Left lobe of liver (tissue), 2 donors: ENCODE results near the gene NCOA4. TPM values are rescaled to one million over a fixed set of nuclear protein-coding genes. Genes with fewer than 3 reads are reported as not detected.
"Not testable (repeated sequence)": the region's sequence is repeated elsewhere in the genome, so short reads cannot be mapped to it uniquely, and the experiment has no call there.

Source experiments
- ATAC-seq: fragments of 200-7000 bp; cut with Tn5 transposase; one replicate; pipeline ENCODE4 v1.9.1; 2020; ENCODE audit warnings: mild to moderate bottlenecking, moderate library complexity
- DNase-seq: peaks from one replicate; pipeline ENCODE4 v3.0.0-alpha.2; 2020; ENCODE audit warnings: low spot score
- total RNA-seq: library from RNA; stranded (reverse); gene quantifications from one replicate; pipeline ENCODE4 v1.2.1, GENCODE V29; 2021
- donor health status: DM: no; HTN: no; CAD: no; lungs with moderate emphysema.
- donor health status: DM: no; HTN: yes; CAD: no.

Gene NCOA4
- 192 TPM for total RNA-seq

DNA sequence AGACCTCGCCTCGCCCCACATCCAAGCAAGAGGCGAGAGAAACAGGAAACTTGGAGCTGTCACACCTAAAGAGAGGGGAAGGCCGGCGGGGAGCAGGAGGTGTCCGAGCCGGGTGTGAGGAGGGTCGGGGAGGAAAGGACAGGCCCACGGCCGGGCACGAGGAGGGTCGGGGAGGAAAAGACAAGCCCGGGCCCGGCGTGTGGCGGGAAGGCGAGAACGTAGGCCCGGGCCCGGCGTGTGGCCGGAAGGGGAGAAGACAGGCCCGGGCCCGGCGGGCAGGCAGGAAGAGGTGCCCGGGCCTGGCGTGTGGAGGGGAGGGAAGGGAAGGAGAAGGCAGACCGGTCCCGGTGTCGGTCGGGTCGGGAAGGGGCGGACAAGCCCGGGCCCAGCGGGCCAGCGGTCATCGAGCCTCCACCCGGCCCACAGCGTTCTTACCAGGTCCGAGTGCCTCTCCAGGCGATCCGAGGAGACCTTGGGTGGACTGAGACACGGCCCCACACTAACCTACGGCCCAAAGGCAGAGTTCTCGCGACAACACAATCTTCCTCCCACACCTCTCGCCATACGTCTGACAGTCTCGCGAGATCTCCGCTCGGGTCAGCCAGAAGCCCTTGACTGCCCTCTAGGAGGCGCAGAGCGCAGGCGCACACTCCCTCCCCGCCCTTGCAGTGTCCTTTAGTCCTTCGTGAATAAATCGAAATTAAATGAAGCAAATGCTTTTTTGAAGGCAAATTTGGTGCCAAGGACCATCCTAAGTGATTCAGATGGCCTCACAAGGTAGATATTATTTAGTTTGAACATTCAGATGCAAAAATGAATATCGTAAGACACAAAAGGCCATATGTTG lies at the start of gene NCOA4:
NCOA4 (minus strand) TSS at position 533 of the 847 bp plus-strand sequence. CDS start 13,943 bp downstream, outside the sequence.
- ATAC-seq, result peak; percentile 80
- DNase-seq, result peak; percentile 98

DNA sequence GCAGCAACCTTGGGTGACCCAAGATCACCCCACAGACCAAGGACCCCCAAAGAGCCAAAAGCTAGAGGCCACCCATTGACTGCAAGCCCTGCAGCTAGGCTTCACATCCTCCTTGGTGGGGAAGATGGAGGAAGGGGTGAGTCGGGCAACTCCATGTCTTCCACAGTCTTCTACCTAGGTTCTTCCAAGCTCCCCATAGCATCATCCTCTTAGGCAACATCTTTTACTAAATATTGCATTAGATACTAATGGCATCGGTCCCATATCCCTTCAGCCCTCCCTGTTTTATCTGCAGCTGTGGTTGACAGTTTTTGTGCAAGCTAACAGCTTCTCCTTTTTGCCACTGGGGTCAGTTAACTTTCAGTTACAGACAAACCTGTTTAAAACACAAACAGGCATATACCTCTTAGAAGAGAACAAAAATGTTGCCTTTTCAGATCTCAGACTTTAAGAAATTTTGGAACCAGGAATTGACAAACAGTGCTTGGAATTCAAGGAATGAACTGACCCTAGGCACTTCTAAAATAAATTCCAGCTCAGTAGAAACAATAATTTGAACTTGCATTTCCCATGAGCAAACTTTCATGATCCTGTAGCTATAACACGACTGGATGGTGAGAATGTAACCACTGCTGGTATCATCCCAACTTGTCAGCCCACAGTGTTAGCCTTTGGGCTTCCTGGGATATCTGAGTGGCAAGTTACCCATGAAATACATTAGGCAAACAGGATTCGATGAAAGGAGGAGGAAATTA lies 49.6 kb upstream of the NCOA4 start:
- no peak for ATAC-seq

GRCh38 chr10:46077731-46078413 lies 47.4 kb upstream of the NCOA4 start:
- DNase-seq (no peak), ATAC-seq (no peak)

More for the DNA sequence above, 49.6 kb upstream of the NCOA4 start:
- DNase-seq, result no peak

DNA sequence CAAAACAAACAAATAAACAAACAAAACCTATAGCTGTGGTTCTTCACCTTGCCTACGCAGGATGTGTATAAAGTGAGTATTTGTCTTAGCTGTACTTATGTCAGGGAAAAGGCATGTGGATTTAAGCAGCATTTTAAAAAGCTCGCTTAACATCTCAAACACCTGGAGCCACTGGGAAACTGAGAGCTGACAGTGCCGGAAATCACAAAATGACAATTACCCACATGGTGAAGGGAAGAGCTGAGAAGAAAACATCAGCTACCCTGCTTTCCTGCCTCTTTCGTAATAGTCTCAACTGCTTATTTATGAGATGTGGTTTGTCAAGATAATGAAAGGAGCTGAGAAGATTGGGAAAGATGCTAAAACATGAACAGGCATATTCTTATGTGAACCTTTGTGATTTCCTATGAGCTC lies 46.7 kb upstream of the NCOA4 start:
- ATAC-seq (no peak), DNase-seq (no peak)

DNA sequence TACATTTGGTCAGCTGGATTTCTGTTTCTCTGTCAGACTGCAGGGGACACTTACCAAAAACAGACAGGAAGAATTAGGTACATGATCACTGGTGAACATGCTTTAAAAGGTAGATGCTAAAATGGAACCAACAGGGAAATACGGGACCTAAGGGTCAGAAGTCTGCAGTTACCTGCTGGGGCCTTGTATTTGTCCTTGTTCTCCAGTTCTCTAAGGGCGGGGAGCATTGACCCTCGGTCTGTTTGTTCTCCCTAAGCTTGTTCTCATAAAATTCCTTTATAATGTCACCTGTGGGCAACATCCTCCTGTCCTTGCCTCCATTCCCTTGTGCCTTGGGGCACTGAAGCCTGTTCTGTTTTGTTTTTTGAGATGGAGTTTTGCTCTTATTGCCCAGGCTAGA lies 45.4 kb upstream of the NCOA4 start:
- ATAC-seq (no peak), DNase-seq (no peak)

DNA sequence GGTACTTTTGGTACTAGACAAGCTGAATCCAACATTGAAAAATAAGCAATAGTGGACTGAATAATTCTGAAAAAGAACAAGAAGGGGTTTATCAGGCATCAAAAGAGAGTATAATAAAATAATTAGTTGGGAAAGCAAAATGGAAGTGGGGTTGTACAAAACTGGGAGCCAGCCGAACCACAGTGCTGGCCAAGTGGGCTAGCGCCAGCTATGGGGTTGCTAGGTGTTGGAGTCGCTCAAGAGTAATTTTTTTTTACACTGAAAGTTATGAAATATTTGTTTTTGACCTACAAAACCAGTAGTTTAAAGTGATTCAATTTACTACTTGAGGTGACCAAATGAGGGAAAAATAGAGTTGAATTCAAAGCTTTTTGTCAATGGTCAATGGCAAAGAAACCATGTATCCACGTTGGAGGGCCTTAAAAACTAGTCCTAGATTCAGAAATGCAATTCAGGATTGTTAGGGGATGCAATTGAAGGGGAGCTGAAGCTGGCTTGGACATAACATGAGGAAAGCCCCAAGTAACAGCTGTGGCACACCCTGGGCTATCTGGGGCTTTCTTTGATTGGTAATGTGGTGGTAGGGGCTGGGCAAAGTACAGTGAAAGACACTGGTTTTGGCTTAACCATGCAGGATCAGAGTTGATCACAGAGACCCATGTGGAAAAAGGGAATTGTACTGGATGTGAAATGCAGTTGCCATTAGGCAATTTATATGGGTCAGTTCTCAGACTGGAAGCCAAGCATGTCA lies 43.9 kb upstream of the NCOA4 start:
- no peak for ATAC-seq

GRCh38 chr10:46073564-46073963 lies 43.1 kb upstream of the NCOA4 start:
- ATAC-seq (no peak), DNase-seq (no peak)

More for the DNA sequence above, 43.9 kb upstream of the NCOA4 start:
- DNase-seq, result no peak

- ATAC-seq (no peak), DNase-seq (no peak)
Observed at GRCh38 chr10:46070749-46071148, 40.3 kb upstream of the NCOA4 start.

DNA sequence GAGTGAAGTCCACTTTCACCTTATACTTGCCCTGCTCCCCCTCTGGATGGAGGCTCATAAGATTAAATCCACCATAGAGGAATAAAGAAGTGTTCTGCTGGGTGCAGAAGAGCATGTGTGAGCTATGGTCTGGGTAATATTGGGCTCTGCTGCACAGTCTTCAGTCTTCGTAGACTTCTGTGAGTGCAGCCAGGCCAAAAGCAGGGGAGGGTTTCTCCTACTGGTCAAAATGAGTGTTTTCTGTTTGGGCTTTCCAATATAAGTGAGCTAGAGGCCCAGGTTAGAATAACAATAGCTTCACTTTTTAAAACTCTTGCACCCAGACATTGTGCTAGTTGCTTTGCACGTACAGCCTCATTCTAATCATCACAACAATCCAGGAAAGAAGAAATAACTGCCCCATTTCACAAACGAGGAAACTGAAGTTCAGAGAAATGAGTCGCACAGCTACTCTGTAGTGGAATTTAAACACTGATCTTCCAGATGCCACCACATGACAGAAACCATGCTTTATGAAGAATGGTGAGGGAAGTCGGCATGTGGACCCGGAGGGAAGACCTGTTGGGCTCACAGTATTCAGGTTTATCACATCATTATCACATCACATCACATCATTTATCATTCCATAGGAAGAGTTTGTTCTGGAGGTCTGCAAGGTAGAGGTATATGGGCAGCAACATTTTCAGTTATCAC lies 39.5 kb upstream of the NCOA4 start:
- no peak for ATAC-seq
- DNase-seq, result no peak

GRCh38 chr10:46068905-46069304 lies 38.5 kb upstream of the NCOA4 start:
- DNase-seq, result no peak
- no peak for ATAC-seq

DNA sequence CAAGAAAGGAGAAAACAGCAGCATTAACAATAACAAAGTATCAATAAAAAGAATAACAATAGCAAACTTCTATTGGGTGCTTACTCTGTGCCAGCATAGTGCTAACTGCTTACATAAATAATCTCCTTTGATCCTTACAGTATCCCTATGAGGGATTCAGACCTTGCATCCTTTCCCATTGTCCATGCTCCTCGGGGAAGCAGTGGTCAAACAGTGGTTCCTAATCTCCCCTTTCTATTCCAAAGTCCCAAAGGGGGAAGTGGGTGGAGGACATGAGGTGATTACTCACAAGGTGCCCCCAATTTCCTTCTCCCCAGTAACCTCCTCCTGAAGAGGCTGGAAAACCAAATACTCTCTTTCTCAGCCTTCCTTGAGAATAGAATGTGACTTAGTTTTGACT lies 37.7 kb upstream of the NCOA4 start:
- no peak for ATAC-seq
- DNase-seq, result no peak

DNA sequence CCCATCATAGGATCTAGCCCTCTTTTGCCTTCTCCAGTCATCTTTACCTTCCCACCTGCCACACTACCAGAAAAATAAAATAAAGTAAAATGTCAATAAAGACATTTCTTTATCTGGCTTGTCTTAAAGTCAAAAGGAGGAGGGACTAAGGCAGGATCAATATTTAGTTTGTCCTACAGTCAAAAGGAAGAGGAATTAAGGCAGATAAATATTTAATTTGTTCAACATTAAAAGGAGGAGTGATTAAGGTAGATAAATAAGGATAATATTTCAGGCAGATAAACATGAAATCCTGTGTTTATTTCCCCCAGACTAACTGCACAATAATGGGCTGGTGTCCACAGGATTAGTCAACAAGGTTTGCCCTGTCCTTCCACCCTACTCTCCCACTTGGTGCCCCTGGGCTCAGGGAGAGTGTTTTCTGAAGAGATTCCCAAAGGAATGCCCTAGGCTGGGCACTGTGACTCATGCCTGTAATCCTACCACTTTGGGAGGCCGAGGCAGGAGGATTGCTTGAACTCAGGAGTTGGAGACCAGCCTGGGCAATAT lies 33.9 kb upstream of the NCOA4 start:
- ATAC-seq, result no peak
- DNase-seq, result peak; percentile 21

DNA sequence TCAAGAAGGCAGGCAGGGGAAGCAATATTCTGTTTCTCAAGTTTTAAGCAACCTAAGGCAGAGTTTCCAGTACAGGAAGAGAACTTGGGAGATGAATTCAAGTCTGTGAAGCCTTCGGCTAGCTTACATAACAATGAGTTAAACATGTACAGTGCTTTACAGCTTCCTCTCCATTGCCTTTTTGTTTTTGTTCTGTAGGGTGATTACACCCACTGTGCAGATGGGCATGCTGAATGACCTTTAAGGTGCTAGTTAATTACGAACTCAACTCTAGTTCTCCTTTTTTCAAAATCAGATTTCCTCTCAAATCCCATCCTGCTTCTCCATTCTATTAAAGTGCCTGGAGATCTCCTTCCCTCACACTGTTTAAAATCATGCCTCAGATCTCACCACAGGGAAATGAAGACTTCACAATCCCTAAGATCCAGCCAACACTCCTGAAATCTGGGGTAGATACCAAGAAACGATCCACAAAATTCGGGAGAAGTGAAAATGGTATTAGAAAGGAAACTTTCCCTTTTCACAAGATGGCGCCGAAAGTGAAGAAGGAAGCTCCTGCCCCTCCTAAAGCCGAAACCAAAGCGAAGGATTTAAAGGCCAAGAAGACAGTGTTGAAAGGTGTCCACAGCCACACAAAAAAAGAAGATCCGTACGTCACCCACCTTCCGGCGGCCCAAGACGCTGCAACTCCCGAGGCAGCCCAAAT lies 32.5 kb upstream of the NCOA4 start:
- no peak for ATAC-seq

GRCh38 chr10:46060706-46061105 lies 30.3 kb upstream of the NCOA4 start:
- DNase-seq (peak; percentile 26), ATAC-seq (no peak)

More for the DNA sequence above, 32.5 kb upstream of the NCOA4 start:
- no peak for DNase-seq

GRCh38 chr10:46057927-46058326 lies 27.5 kb upstream of the NCOA4 start:
- DNase-seq, result peak; percentile 29
- not testable (repeated sequence) for ATAC-seq

- ATAC-seq, result no peak
- no peak for DNase-seq
Observed at GRCh38 chr10:46057038-46057437, 26.6 kb upstream of the NCOA4 start.

- ATAC-seq (no peak), DNase-seq (no peak)
Observed at GRCh38 chr10:46055771-46056170, 25.3 kb upstream of the NCOA4 start.

DNA sequence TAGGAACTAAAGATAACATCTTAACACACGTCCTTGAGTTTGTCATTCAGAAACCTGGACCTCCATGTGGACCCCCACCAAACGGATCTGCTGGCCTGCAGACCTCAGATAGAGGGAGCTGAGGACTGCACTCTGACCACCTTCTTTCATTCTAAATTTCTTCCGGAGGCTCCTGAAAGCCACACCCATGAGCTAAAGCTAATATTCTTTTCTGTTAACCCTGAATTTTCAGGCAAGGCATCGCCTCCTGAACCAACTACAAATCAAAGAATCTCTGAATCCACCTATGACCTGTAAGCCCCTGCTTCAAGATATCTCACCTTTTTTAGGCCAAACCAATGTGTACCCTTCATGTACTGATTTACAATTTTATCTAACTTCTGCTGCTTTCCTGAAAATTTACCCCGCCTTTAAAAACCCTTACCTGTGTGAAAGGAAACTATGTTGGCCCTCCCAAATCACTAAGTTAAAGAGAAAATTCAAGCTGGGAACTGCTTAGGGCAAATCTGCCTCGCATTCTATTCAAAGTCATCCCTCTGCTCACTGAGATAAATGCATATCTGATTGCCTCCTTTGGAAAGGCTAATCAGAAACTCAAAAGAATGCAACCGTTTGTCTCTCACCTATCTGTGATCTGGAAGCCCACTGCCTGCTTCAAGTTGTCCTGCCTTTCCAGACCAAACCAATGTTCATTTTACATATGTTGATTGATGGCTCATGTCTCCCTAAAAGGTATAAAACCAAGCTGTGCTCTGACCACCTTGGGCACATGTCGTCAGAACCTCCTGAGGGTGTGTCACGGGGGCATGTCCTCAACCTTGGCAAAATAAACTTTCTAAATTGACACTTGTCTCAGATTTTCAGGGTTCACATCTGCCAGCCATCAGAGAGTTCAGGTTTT lies 23.4 kb upstream of the NCOA4 start:
- ATAC-seq (no peak), DNase-seq (no peak)
